PC-9 (cell line): ENCODE measurements around the gene HARS1.

Experiments
- CTCF ChIP-seq: fragments of 200-600 bp; sonication (generic); conservative IDR thresholded peaks from 2 replicates; pipeline ENCODE4 v1.6.1; 2017; ENCODE audit warnings: mixed run types, antibody characterized with exemption, mild to moderate bottlenecking, moderate library complexity
- EZH2 ChIP-seq: fragments of 200-600 bp; sonication (generic); IDR thresholded peaks from 2 replicates; pipeline ENCODE4 v1.8.0; 2017; ENCODE audit warnings: antibody characterized with exemption, low read depth

DNA sequence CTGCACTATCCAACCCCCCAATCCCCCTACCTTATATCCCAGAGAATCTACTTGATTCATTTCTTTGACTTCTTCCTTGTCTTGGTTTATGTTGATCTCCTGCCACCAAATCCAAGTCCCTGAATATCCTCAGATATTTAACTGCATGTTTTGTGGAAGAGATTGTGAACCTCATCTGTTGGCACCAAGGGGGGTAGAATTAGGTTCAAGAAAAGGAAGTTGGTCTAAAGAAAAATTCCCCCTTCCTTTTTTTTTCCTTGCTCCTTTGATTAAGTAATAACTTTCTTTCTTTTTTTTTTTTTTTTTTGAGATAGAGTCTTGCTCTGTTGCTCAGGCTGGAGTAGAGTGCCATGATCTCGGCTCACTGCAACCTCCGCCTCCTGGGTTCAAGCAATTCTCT, 57.7 kb downstream of the HARS1 start:
- TF ChIP-seq CTCF (no peak), EZH2 (no peak)
